ENCODE results near the gene NDUFB1. TPM values are rescaled to one million over a fixed set of nuclear protein-coding genes. Genes with fewer than 3 reads are reported as not detected.

Gene NDUFB1
- total RNA-seq, 1 experiment from 2014 or later = 248 TPM

- no peak overlapping the region for H3K9ac ChIP-seq (ENCODE audit: low read length)
- no peak for ATAC-seq
- POLR2A ChIA-PET (ENCODE audit: unreplicated experiment) = no interaction called here
- no peaks in the 10 kb centered on the region for H3K9me2 ChIP-seq (replicated peaks; ENCODE audit: low read length)
- no peaks in the 10 kb centered on the region for H3K79me2 ChIP-seq (ENCODE audit: low read length)
- no peak overlapping the region for H2AFZ ChIP-seq (ENCODE audit: low read length)
- H4K20me1 ChIP-seq (ENCODE audit: low read length) = no peaks in the 10 kb centered on the region
- no peak for TF ChIP-seq CTCF (conservative IDR thresholded peaks at IDR 0.05; ENCODE audit: low read depth, low read length)
- H3K4me2 ChIP-seq (ENCODE audit: low read length) = no peak overlapping the region
- intact Hi-C loops (cut with micrococcal nuclease) = no loop called here
- no peaks in the 10 kb centered on the region for H3K27me3 ChIP-seq (ENCODE audit: low read length)
- peaks cover 60% of the 10 kb centered on the region for H3K36me3 ChIP-seq (ENCODE audit: low read depth, low read length)
- TSS peak; percentile 22 for BruUV-seq (replicated peaks)
- H3K27ac ChIP-seq (ENCODE audit: low read length) = no peak overlapping the region
- H3K9me3 ChIP-seq (ENCODE audit: low read length) = no peaks in the 10 kb centered on the region
- no peak for DNase-seq
- no peaks in the 10 kb centered on the region for H3K4me1 ChIP-seq (ENCODE audit: insufficient read depth, low read length)
- CTCF ChIA-PET = no interaction called here
- no peak overlapping the region for H3K4me3 ChIP-seq (ENCODE audit: low read length)
- no peaks in the 10 kb centered on the region for H3F3A ChIP-seq (ENCODE audit: low read length, unreplicated experiment)
These were observed 40.0 kb upstream of the NDUFB1 start for GRCh38 chr14:92161521-92161920.

- BruUV-seq (replicated peaks) = no TSS peak
- Histone ChIP-seq H3K4me1 (ENCODE audit: insufficient read depth, low read length) (no peaks in the 10 kb centered on the region), H3F3A (ENCODE audit: low read length, unreplicated experiment) (no peaks in the 10 kb centered on the region), H4K20me1 (ENCODE audit: low read length) (no peaks in the 10 kb centered on the region), H3K4me3 (ENCODE audit: low read length) (no peak overlapping the region), H3K27me3 (ENCODE audit: low read length) (no peaks in the 10 kb centered on the region), H3K4me2 (ENCODE audit: low read length) (no peak overlapping the region), H3K27ac (ENCODE audit: low read length) (no peak overlapping the region), H3K9ac (ENCODE audit: low read length) (no peak overlapping the region), H3K79me2 (ENCODE audit: low read length) (no peaks in the 10 kb centered on the region; the same call in 1 of the 2 replicates), H3K36me3 (ENCODE audit: low read depth, low read length) (peaks cover 69% of the 10 kb centered on the region), H2AFZ (ENCODE audit: low read length) (no peak overlapping the region), H3K9me2 (replicated peaks; ENCODE audit: low read length) (no peaks in the 10 kb centered on the region), H3K9me3 (ENCODE audit: low read length) (no peaks in the 10 kb centered on the region)
- no peak for TF ChIP-seq EZH2 (IDR thresholded peaks at IDR 0.05; ENCODE audit: low read length, unreplicated experiment)
- no peak for TF ChIP-seq EZH2phosphoT487 (IDR thresholded peaks at IDR 0.05; ENCODE audit: borderline replicate concordance, low read length)
- no peak for TF ChIP-seq CTCF (conservative IDR thresholded peaks at IDR 0.05; ENCODE audit: low read depth, low read length)
- ChIA-PET CTCF (no interaction called here), POLR2A (ENCODE audit: unreplicated experiment) (no interaction called here)
- DNase-seq (no peak), ATAC-seq (no peak)
- intact Hi-C loops (cut with micrococcal nuclease) = no loop called here
These were observed 39.1 kb upstream of the NDUFB1 start for GRCh38 chr14:92160619-92161018.

- peak overlapping the region; percentile 68 for H3K4me2 ChIP-seq (ENCODE audit: low read length)
- TF ChIP-seq EZH2phosphoT487 (IDR thresholded peaks at IDR 0.05; ENCODE audit: borderline replicate concordance, low read length) (no peak), EZH2 (IDR thresholded peaks at IDR 0.05; ENCODE audit: low read length, unreplicated experiment) (no peak), CTCF (conservative IDR thresholded peaks at IDR 0.05; ENCODE audit: low read depth, low read length) (no peak)
- no peaks in the 10 kb centered on the region for H3K9me3 ChIP-seq (ENCODE audit: low read length)
- H3K36me3 ChIP-seq (ENCODE audit: low read depth, low read length) = peaks cover 37% of the 10 kb centered on the region
- no peak overlapping the region for H3K4me3 ChIP-seq (ENCODE audit: low read length)
- ATAC-seq (peak; percentile 99), DNase-seq (peak; percentile 86)
- peak overlapping the region; percentile 75 for H3K27ac ChIP-seq (ENCODE audit: low read length)
- ChIA-PET CTCF (no interaction called here), POLR2A (ENCODE audit: unreplicated experiment) (interaction anchor here (0.6 kb wide), 1 partner anchor 449 kb away, joined by 3 read pairs; no protein-coding TSS in a partner anchor)
- peak overlapping the region; percentile 12; the same call in 1 of the 2 replicates for H3K9ac ChIP-seq (ENCODE audit: low read length)
- H3K4me1 ChIP-seq (ENCODE audit: insufficient read depth, low read length) = peaks cover 26% of the 10 kb centered on the region
- no peaks in the 10 kb centered on the region for H3K9me2 ChIP-seq (replicated peaks; ENCODE audit: low read length)
- H3F3A ChIP-seq (ENCODE audit: low read length, unreplicated experiment) = peaks cover 11% of the 10 kb centered on the region
- H3K79me2 ChIP-seq (ENCODE audit: low read length) = peaks cover 6% of the 10 kb centered on the region
- BruUV-seq (replicated peaks) = no TSS peak
- intact Hi-C loops (cut with micrococcal nuclease) = loop anchor here (5.0 to 10.0 kb wide), 2 partner anchors 230 to 303 kb away; no protein-coding TSS in a partner anchor
- H4K20me1 ChIP-seq (ENCODE audit: low read length) = 0 out of 2 replicates have a peak, but pooled peaks cover 3% of the 10 kb centered on the region
- no peak overlapping the region for H2AFZ ChIP-seq (ENCODE audit: low read length)
- no peaks in the 10 kb centered on the region for H3K27me3 ChIP-seq (ENCODE audit: low read length)
These were observed 32.9 kb upstream of the NDUFB1 start for GRCh38 chr14:92154283-92154942.
